H1 (cell line): ENCODE results near the gene AP5S1. TPM values are rescaled to one million over a fixed set of nuclear protein-coding genes. Genes with fewer than 3 reads are reported as not detected.
A peak's percentile ranks its signal among the peaks of the same experiment; 100 is the strongest.

Experiments used
- CTCF ChIA-PET: fragments of 300-600 bp; sonication (Branson Sonifier 250); formaldehyde crosslinking; loops from one replicate; lab custom pipeline; 2021; ENCODE audit not compliant: partially characterized antibody; lab: Charles Lee
- POLR2A ChIA-PET: fragments of 300-600 bp; sonication (Branson Sonifier 250); formaldehyde crosslinking; loops from one replicate; lab custom pipeline; 2021; ENCODE audit warnings: inconsistent platforms; ENCODE audit not compliant: partially characterized antibody; lab: Charles Lee
- DNase-seq, 2 experiments: peaks; one replicate each; pipeline versions ENCODE4 v3.0.0 to v3.0.0-alpha.2; 2010 to 2022; ENCODE audit warnings: low spot score in 2 of 2, low read depth in 1 of 2, mixed read lengths in 1 of 2
- FAIRE-seq: peaks from 2 replicates; lab custom pipeline; 2011; peaks lifted over from hg19 to GRCh38; lab: Jason Lieb, UNC
- H2AFZ ChIP-seq: 2 replicates; pipeline ENCODE4 v1.8.1; 2012; ENCODE audit warnings: low read length, inconsistent platforms
- H2AK5ac ChIP-seq: 2 replicates; pipeline ENCODE4 v1.6.1; 2013; ENCODE audit warnings: low read depth, low read length
- H2BK120ac ChIP-seq: replicated peaks from 2 replicates; pipeline ENCODE3; 2013; ENCODE audit warnings: low read depth, low read length, inconsistent platforms
- H2BK12ac ChIP-seq: 2 replicates; pipeline ENCODE4 v1.6.1; 2013; ENCODE audit warnings: low read depth, low read length
- H2BK15ac ChIP-seq: 2 replicates; pipeline ENCODE4 v1.6.1; 2013; ENCODE audit warnings: low read length
- H2BK20ac ChIP-seq: 2 replicates; pipeline ENCODE4 v1.6.1; 2013; ENCODE audit warnings: low read length
- H2BK5ac ChIP-seq: 2 replicates; pipeline ENCODE4 v1.6.1; 2013; ENCODE audit warnings: low read depth, low read length
- H3K14ac ChIP-seq: 2 replicates; pipeline ENCODE4 v1.6.1; 2013; ENCODE audit warnings: inconsistent platforms; ENCODE audit not compliant: insufficient read length
- H3K18ac ChIP-seq: 2 replicates; pipeline ENCODE4 v1.6.1; 2013; ENCODE audit warnings: low read length; ENCODE audit errors: extremely low read depth
- H3K23ac ChIP-seq: 2 replicates; pipeline ENCODE4 v1.6.1; 2013; ENCODE audit warnings: inconsistent platforms; ENCODE audit not compliant: insufficient read length
- H3K23me2 ChIP-seq: 2 replicates; pipeline ENCODE4 v1.6.1; 2013; ENCODE audit warnings: low read depth, low read length
- H3K27ac ChIP-seq: 2 replicates; pipeline ENCODE4 v1.6.1; 2011; ENCODE audit warnings: low read depth, low read length, inconsistent platforms
- H3K27me3 ChIP-seq, 4 experiments: replicated peaks in 1 of 4; 1 replicate in 1 of 4; 2 replicates in 3 of 4; pipeline versions ENCODE4 v1.6.1 to v1.8.1; 2011 to 2013; ENCODE audit warnings: low read length in 3 of 4, mild to moderate bottlenecking in 3 of 4, inconsistent platforms in 2 of 4, mixed read lengths in 2 of 4, moderate library complexity in 1 of 4; ENCODE audit not compliant: control insufficient read depth in 3 of 4, insufficient read depth in 3 of 4; ENCODE audit errors: extremely low read depth in 1 of 4
- H3K36me3 ChIP-seq, 4 experiments: 2 replicates each; pipeline versions ENCODE4 v1.6.1 to v1.8.1; 2011 to 2013; ENCODE audit warnings: mild to moderate bottlenecking in 4 of 4, low read length in 3 of 4, moderate library complexity in 2 of 4, control low read depth in 1 of 4, inconsistent platforms in 1 of 4; ENCODE audit not compliant: insufficient read depth in 4 of 4, control insufficient read depth in 2 of 4
- H3K4ac ChIP-seq: replicated peaks from 2 replicates; pipeline ENCODE3; 2013; ENCODE audit warnings: low read length, low read depth, mixed read lengths, inconsistent platforms; ENCODE audit not compliant: insufficient read length
- H3K4me1 ChIP-seq, 4 experiments: replicated peaks in 1 of 4; 1 replicate in 1 of 4; 2 replicates in 3 of 4; pipeline versions ENCODE4 v1.6.1 to v1.8.1; 2011 to 2013; ENCODE audit warnings: low read length in 3 of 4, inconsistent platforms in 2 of 4, mixed read lengths in 1 of 4; ENCODE audit not compliant: insufficient read depth in 4 of 4, control insufficient read depth in 3 of 4
- H3K4me2 ChIP-seq, 2 experiments: 2 replicates each; pipeline versions ENCODE4 v1.6.1 to v1.8.1; 2011 to 2013; ENCODE audit warnings: low read depth in 2 of 2, low read length in 2 of 2, control low read depth in 1 of 2, inconsistent platforms in 1 of 2, mild to moderate bottlenecking in 1 of 2; ENCODE audit not compliant: insufficient read depth in 1 of 2
- H3K4me3 ChIP-seq, 4 experiments: fragments of 200-600, 300-600 bp in 1 of 4; sonication (generic), shearing (Covaris generic), sonication (Bioruptor Twin) in 1 of 4; 2 replicates each; pipeline versions ENCODE4 v1.5.1 to v1.8.1; 2011 to 2016; ENCODE audit warnings: low read length in 4 of 4, low read depth in 3 of 4, control low read depth in 2 of 4, inconsistent platforms in 2 of 4, mild to moderate bottlenecking in 2 of 4, mixed read lengths in 1 of 4, moderate library complexity in 1 of 4; ENCODE audit not compliant: insufficient read depth in 2 of 4; ENCODE audit errors: extremely low read depth in 1 of 4
- H3K56ac ChIP-seq: replicated peaks from 2 replicates; pipeline ENCODE3; 2013; ENCODE audit warnings: low read depth, mild to moderate bottlenecking, mixed read lengths, low read length, inconsistent platforms; ENCODE audit not compliant: insufficient read length
- H3K79me1 ChIP-seq: 2 replicates; pipeline ENCODE4 v1.6.1; 2013; ENCODE audit warnings: low read depth, low read length, control low read depth
- H3K79me2 ChIP-seq, 2 experiments: 2 replicates each; pipeline versions ENCODE4 v1.6.1 to v1.8.1; 2012 to 2013; ENCODE audit warnings: low read length in 2 of 2, mild to moderate bottlenecking in 2 of 2, inconsistent platforms in 1 of 2; ENCODE audit not compliant: insufficient read depth in 2 of 2, control insufficient read depth in 1 of 2
- H3K9ac ChIP-seq, 4 experiments: replicated peaks in 1 of 4; 1 replicate in 1 of 4; 2 replicates in 3 of 4; pipeline versions ENCODE4 v1.6.1 to v1.8.1; 2011 to 2013; ENCODE audit warnings: low read depth in 3 of 4, low read length in 3 of 4, control low read depth in 2 of 4, mild to moderate bottlenecking in 2 of 4, moderate library complexity in 2 of 4, inconsistent platforms in 1 of 4; ENCODE audit errors: extremely low read depth in 1 of 4
- H3K9me3 ChIP-seq, 2 experiments: 2 replicates each; pipeline versions ENCODE4 v1.6.1 to v1.8.1; 2012 to 2013; ENCODE audit warnings: mild to moderate bottlenecking in 2 of 2, moderate library complexity in 2 of 2, control low read depth in 1 of 2, inconsistent platforms in 1 of 2, low read depth in 1 of 2, low read length in 1 of 2, mixed read lengths in 1 of 2; ENCODE audit not compliant: insufficient read depth in 2 of 2
- H4K20me1 ChIP-seq, 2 experiments: replicated peaks in 1 of 2; 2 replicates each; pipeline versions ENCODE3 to v1.8.1; 2011 to 2013; ENCODE audit warnings: inconsistent platforms in 2 of 2, low read length in 2 of 2, mild to moderate bottlenecking in 1 of 2; ENCODE audit not compliant: insufficient read depth in 2 of 2, control insufficient read depth in 1 of 2
- H4K5ac ChIP-seq: 2 replicates; pipeline ENCODE4 v1.6.1; 2013; ENCODE audit warnings: low read length, low read depth, mixed read lengths, inconsistent platforms; ENCODE audit not compliant: insufficient read length
- H4K8ac ChIP-seq: 2 replicates; pipeline ENCODE4 v1.8.0; 2013; ENCODE audit warnings: mild to moderate bottlenecking, moderate library complexity, low read length, inconsistent platforms; ENCODE audit not compliant: insufficient read depth; ENCODE audit errors: extremely low read depth
- H4K91ac ChIP-seq: replicated peaks from 2 replicates; pipeline ENCODE3; 2013; ENCODE audit warnings: low read length, mixed read lengths, inconsistent platforms; ENCODE audit not compliant: insufficient read length
- BACH1 ChIP-seq: IDR thresholded peaks from 2 replicates; pipeline ENCODE4 v1.6.1; 2012; ENCODE audit warnings: low read length, improper control_type of control experiment
- BCL11A ChIP-seq, 2 experiments: IDR thresholded peaks; one replicate each; pipeline ENCODE4 v1.6.1; 2011; ENCODE audit warnings: low read depth in 2 of 2, low read length in 2 of 2, mild to moderate bottlenecking in 2 of 2
- RFX5 ChIP-seq: IDR thresholded peaks from 2 replicates; pipeline ENCODE4 v1.6.1; 2011; ENCODE audit warnings: low read depth, low read length, improper control_type of control experiment, borderline replicate concordance
- SIN3A ChIP-seq, 2 experiments: IDR thresholded peaks in 1 of 2; conservative IDR thresholded peaks in 1 of 2; 2 replicates each; pipeline ENCODE4 v1.6.1; 2011 to 2012; ENCODE audit warnings: low read length in 2 of 2, improper control_type of control experiment in 1 of 2, low read depth in 1 of 2, mild to moderate bottlenecking in 1 of 2
- ZNF274 ChIP-seq: IDR thresholded peaks from 2 replicates; pipeline ENCODE4 v1.7.0; 2012; ENCODE audit warnings: low read length, borderline replicate concordance; ENCODE audit errors: extremely low read depth
- WGBS, 2 experiments: shearing (Covaris generic) in 1 of 2; methylation state at CpG; one replicate each; pipeline versions ENCODE4 v1.1.6 to v1.1.7; 2013 to 2015; ENCODE audit warnings: low lambda C conversion rate in 2 of 2, mixed read lengths in 2 of 2, inconsistent platforms in 1 of 2, low coverage in 1 of 2, missing lambda C conversion rate in 1 of 2; ENCODE audit not compliant: insufficient replicate concordance in 2 of 2, insufficient coverage in 1 of 2, insufficient read length in 1 of 2; ENCODE audit errors: extremely low coverage in 1 of 2, missing lambda C conversion rate in 1 of 2; 5-methylcytosine and 5-hydroxymethylcytosine counted together
- polyA plus RNA-seq, 7 experiments: library from polyadenylated mRNA; depleted of rRNA in 3 of 7; stranded (reverse) in 5 of 7; unstranded in 2 of 7; fragments of >200 nt in 5 of 7; fragments of 200-250 nt in 2 of 7; gene quantifications; 1 replicate in 5 of 7; 2 replicates in 1 of 7; 4 replicates in 1 of 7; pipeline versions ENCODE4 v1.2.1 to v1.2.3, GENCODE V29; 2011 to 2013; ENCODE audit warnings: missing spikeins in 2 of 7, mixed read lengths in 2 of 7
- total RNA-seq: library from RNA; stranded (reverse); fragmentation: NEBNext Ultra II Directional; extraction: Animal tissue kit (Norgen Biotek cat#: 25700); gene quantifications from 2 replicates; pipeline ENCODE4 v1.2.1, GENCODE V29; 2021

AP5S1 gene
- total and polyA plus RNA-seq, 2 of the 8 experiments (the other 6 are each of a cell fraction or from before 2014, with no cell fraction given), result 3.3 to 3.7 TPM

- no peak overlapping the region for H2BK15ac ChIP-seq
- no peak overlapping the region for H4K8ac ChIP-seq
- no peaks in the 10 kb centered on the region for H3K79me2 ChIP-seq
- H3K18ac ChIP-seq, result no peak overlapping the region; the same call in 1 of the 2 replicates
- no peak overlapping the region for H2BK120ac ChIP-seq
- H3K56ac ChIP-seq, result no peak overlapping the region
- DNase-seq (no peak), FAIRE-seq (no peak)
- no peaks in the 10 kb centered on the region for H3K79me1 ChIP-seq
- H3K9me3 ChIP-seq, result no peaks in the 10 kb centered on the region; a peak in 1 of 4 replicates
- H2AK5ac ChIP-seq, result peak overlapping the region; percentile 90; the same call in 1 of the 2 replicates
- no peaks in the 10 kb centered on the region for H4K20me1 ChIP-seq
- POLR2A ChIA-PET, result interaction anchor here (0.8 to 3.8 kb wide), 8 partner anchors 11 to 47 kb away, joined by 3 to 42 read pairs (median 4); partner anchors contain the start of gene ADISSP
- no peak overlapping the region for H3K4ac ChIP-seq
- H3K27ac ChIP-seq, result no peak overlapping the region
- H3K14ac ChIP-seq, result no peak overlapping the region
- WGBS, 2 experiments, result 75% methylated on average over 18 of the region's 18 CpGs; no CpG with 5 or more reads in 1 of the 2 experiments
- no peaks in the 10 kb centered on the region for H3K36me3 ChIP-seq
- H2BK20ac ChIP-seq, result no peak overlapping the region
- H2AFZ ChIP-seq, result no peak overlapping the region
- peaks cover 17% of the 10 kb centered on the region; the same call in 1 of the 2 replicates for H3K23me2 ChIP-seq
- H2BK5ac ChIP-seq, result no peak overlapping the region
- no peak overlapping the region for H3K23ac ChIP-seq
- CTCF ChIA-PET, result interaction anchor here (0.6 to 3.6 kb wide), 20 partner anchors 11 to 298 kb away, joined by 3 to 31 read pairs (median 5); partner anchors contain the start of genes ADISSP and AP5S1
- no peak overlapping the region for H4K5ac ChIP-seq
- no peak overlapping the region for H3K9ac ChIP-seq
- H3K4me2 ChIP-seq, result peak overlapping the region; percentile 83 to 95
- H3K4me1 ChIP-seq, result peaks cover 0 to 11% (median 9%) of the 10 kb centered on the region in 4 experiments; a peak in 6 of 7 replicates
- H2BK12ac ChIP-seq, result no peak overlapping the region
- H3K27me3 ChIP-seq, result peaks cover 0 to 30% (median 26%) of the 10 kb centered on the region in 4 experiments; a peak in 6 of 7 replicates
- no peak overlapping the region for H4K91ac ChIP-seq
- peak overlapping the region in 2 of 4 experiments; percentile 61 to 64; a peak in 3 of 8 replicates for H3K4me3 ChIP-seq
- TF ChIP-seq BACH1, result no peak
- no peak for TF ChIP-seq BCL11A (IDR thresholded peaks at IDR 0.05; ENCODE audit: low read depth in 2 of 2, low read length in 2 of 2)
- TF ChIP-seq ZNF274, result no peak
- no peak for TF ChIP-seq RFX5
- no peak for TF ChIP-seq SIN3A (conservative IDR thresholded peaks at IDR 0.05 in 1 of 2, IDR thresholded peaks at IDR 0.05 in 1 of 2; ENCODE audit: low read depth in 1 of 2, low read length in 2 of 2)
These were observed 41.4 kb upstream of the AP5S1 start for GRCh38 chr20:3778976-3779375.
